T-helper 22 cell (primary cell): ENCODE data around the gene EIF4E1B.
A peak's percentile ranks its signal among the peaks of the same experiment; 100 is the strongest.

Source experiments
- DNase-seq: peaks from one replicate; pipeline ENCODE4 v3.0.0-alpha.2; 2020; ENCODE audit warnings: low read depth

Gene EIF4E1B

GRCh38 chr5:176647030-176647842, 16.8 kb downstream of the EIF4E1B start, which contains the start of gene TSPAN17:
Gene TSPAN17 (plus strand): TSS chr5:176647484. CDS start chr5:176647616, 132 bp downstream.
- DNase-seq, result peak; percentile 97

- DNase-seq, result no peak
These were observed 17.5 kb downstream of the EIF4E1B start for GRCh38 chr5:176647843-176648473.

- no peak for DNase-seq
These were observed 18.2 kb downstream of the EIF4E1B start for GRCh38 chr5:176648474-176649194.

GRCh38 chr5:176650354-176650884, 19.9 kb downstream of the EIF4E1B start:
- no peak for DNase-seq

- DNase-seq, result no peak
These were observed 21.1 kb downstream of the EIF4E1B start for GRCh38 chr5:176651472-176651980.

- no peak for DNase-seq
These were observed 21.7 kb downstream of the EIF4E1B start for GRCh38 chr5:176652136-176652535.

- no peak for DNase-seq
These were observed 23.2 kb downstream of the EIF4E1B start for GRCh38 chr5:176653401-176654385.

- no peak for DNase-seq
These were observed 24.4 kb downstream of the EIF4E1B start for GRCh38 chr5:176654856-176655255.

- DNase-seq, result no peak
These were observed 26.1 kb downstream of the EIF4E1B start for GRCh38 chr5:176656467-176656990.

GRCh38 chr5:176658007-176658599, 27.6 kb downstream of the EIF4E1B start:
- DNase-seq, result peak; percentile 13

- no peak for DNase-seq
These were observed 28.5 kb downstream of the EIF4E1B start for GRCh38 chr5:176658817-176659511.

GRCh38 chr5:176659512-176659839, 29.0 kb downstream of the EIF4E1B start:
- DNase-seq, result no peak

- DNase-seq, result no peak
These were observed 29.5 kb downstream of the EIF4E1B start for GRCh38 chr5:176659860-176660461.

- DNase-seq, result peak; percentile 9
These were observed 30.0 kb downstream of the EIF4E1B start for GRCh38 chr5:176660530-176660859.

- DNase-seq, result peak; percentile 47
These were observed 30.6 kb downstream of the EIF4E1B start for GRCh38 chr5:176660860-176661641.

- DNase-seq, result no peak
These were observed 31.2 kb downstream of the EIF4E1B start for GRCh38 chr5:176661676-176662075.

- no peak for DNase-seq
These were observed 32.2 kb downstream of the EIF4E1B start for GRCh38 chr5:176662371-176663333.

GRCh38 chr5:176663566-176663965, 33.1 kb downstream of the EIF4E1B start:
- no peak for DNase-seq
